Endothelial cell of umbilical vein (primary cell): Measurements from ENCODE around the gene ADCYAP1R1. TPM values are rescaled to one million over a fixed set of nuclear protein-coding genes. Genes with fewer than 3 reads are reported as not detected.

ENCODE experiments used
- BruUV-seq: library from RNA; stranded (reverse); fragments of 400-500 nt; replicated peaks from 2 replicates; lab custom pipeline; 2021; lab: Mats Ljungman, UMichigan
- CTCF ChIA-PET: fragments of 300-600, 350-600 bp; sonication (Branson Sonifier 250); formaldehyde crosslinking; loops from one replicate; lab custom pipeline; 2021; ENCODE audit warnings: antibody characterized with exemption, inconsistent platforms; lab: Charles Lee
- POLR2A ChIA-PET: fragments of 300-600, 350-600 bp; sonication (Branson Sonifier 250); formaldehyde crosslinking; loops from one replicate; lab custom pipeline; 2021; ENCODE audit warnings: antibody characterized with exemption, inconsistent platforms; lab: Charles Lee
- DNase-seq: peaks from one replicate; pipeline ENCODE4 v3.0.0-alpha.2; 2011; ENCODE audit warnings: low read depth, low spot score
- FAIRE-seq: peaks from 2 replicates; lab custom pipeline; 2011; peaks lifted over from hg19 to GRCh38; lab: Jason Lieb, UNC
- H2AFZ ChIP-seq: 2 replicates; pipeline ENCODE4 v1.6.0; 2012; ENCODE audit warnings: low read depth, low read length, control low read depth, inconsistent platforms
- H3K27ac ChIP-seq: 2 replicates; pipeline ENCODE4 v1.5.1; 2011; ENCODE audit warnings: low read depth, mild to moderate bottlenecking, control low read depth, low read length, moderate library complexity; ENCODE audit not compliant: insufficient read depth
- H3K27me3 ChIP-seq, 2 experiments: 2 replicates each; pipeline versions ENCODE4 v1.6.0 to v1.6.1; 2011; ENCODE audit warnings: low read length in 2 of 2, mixed read lengths in 1 of 2; ENCODE audit not compliant: control insufficient read depth in 2 of 2, insufficient read depth in 2 of 2
- H3K36me3 ChIP-seq, 2 experiments: 2 replicates in 1 of 2; 3 replicates in 1 of 2; pipeline ENCODE4 v1.5.1; 2011; ENCODE audit warnings: low read length in 2 of 2, mild to moderate bottlenecking in 1 of 2, moderate library complexity in 1 of 2; ENCODE audit not compliant: control insufficient read depth in 2 of 2, insufficient read depth in 2 of 2; ENCODE audit errors: extremely low read depth in 1 of 2
- H3K4me1 ChIP-seq: 3 replicates; pipeline ENCODE4 v1.5.1; 2011; ENCODE audit warnings: mild to moderate bottlenecking, low read length; ENCODE audit not compliant: control insufficient read depth, insufficient read depth; ENCODE audit errors: extremely low read depth
- H3K4me2 ChIP-seq: 2 replicates; pipeline ENCODE4 v1.6.1; 2011; ENCODE audit warnings: low read length, control low read depth, mixed read lengths; ENCODE audit not compliant: insufficient read depth
- H3K4me3 ChIP-seq, 3 experiments: fragments of 200-600 bp in 1 of 3; sonication (generic), shearing (Covaris generic) in 1 of 3; replicated peaks in 1 of 3; 2 replicates each; pipeline ENCODE4 v1.5.1; 2011 to 2016; ENCODE audit warnings: control low read depth in 3 of 3, low read length in 3 of 3, mild to moderate bottlenecking in 2 of 3, inconsistent platforms in 1 of 3, low read depth in 1 of 3, moderate library complexity in 1 of 3; ENCODE audit not compliant: insufficient read depth in 1 of 3
- H3K79me2 ChIP-seq: 2 replicates; pipeline ENCODE4 v1.6.0; 2012; ENCODE audit warnings: low read length, inconsistent platforms; ENCODE audit not compliant: control insufficient read depth, insufficient read depth
- H3K9ac ChIP-seq: replicated peaks from 2 replicates; pipeline ENCODE3; 2011; ENCODE audit warnings: low read length, control low read depth; ENCODE audit not compliant: insufficient read depth; ENCODE audit errors: extremely low read depth
- H3K9me1 ChIP-seq: replicated peaks from 3 replicates; pipeline ENCODE4 v1.6.0; 2011; ENCODE audit warnings: mild to moderate bottlenecking, low read length; ENCODE audit not compliant: control insufficient read depth, insufficient read depth; ENCODE audit errors: extremely low read depth
- H3K9me3 ChIP-seq: replicated peaks from 2 replicates; pipeline ENCODE4 v1.5.1; 2012; ENCODE audit warnings: low read length, inconsistent platforms; ENCODE audit not compliant: control insufficient read depth, insufficient read depth
- H4K20me1 ChIP-seq: replicated peaks from 2 replicates; pipeline ENCODE3; 2011; ENCODE audit warnings: mild to moderate bottlenecking, low read length; ENCODE audit not compliant: control insufficient read depth, insufficient read depth; ENCODE audit errors: extremely low read depth
- CTCF ChIP-seq, 2 donors: IDR thresholded peaks; 1 replicate in 1 of 2; 2 replicates in 1 of 2; pipeline ENCODE4 v1.5.1; 2011; ENCODE audit warnings: low read length in 2 of 2, mild to moderate bottlenecking in 2 of 2, moderate library complexity in 2 of 2, control low read depth in 1 of 2, inconsistent platforms in 1 of 2, low read depth in 1 of 2; ENCODE audit not compliant: insufficient read depth in 1 of 2; ENCODE audit errors: extremely low read depth in 1 of 2
- EZH2 ChIP-seq: IDR thresholded peaks from 2 replicates; pipeline ENCODE4 v1.6.1; 2012; ENCODE audit warnings: borderline replicate concordance, low read depth, mild to moderate bottlenecking, moderate library complexity, low read length, inconsistent platforms; ENCODE audit not compliant: severe bottlenecking
- GATA2 ChIP-seq: IDR thresholded peaks from 2 replicates; pipeline ENCODE4 v1.7.0; 2011; ENCODE audit warnings: low read depth, mild to moderate bottlenecking, moderate library complexity, mixed read lengths, low read length; ENCODE audit not compliant: insufficient read length, insufficient read depth
- JUN ChIP-seq: IDR thresholded peaks from 2 replicates; pipeline ENCODE4 v1.6.1; 2011; ENCODE audit warnings: borderline replicate concordance, low read depth; ENCODE audit not compliant: insufficient read length, insufficient read depth
- POLR2A ChIP-seq: IDR thresholded peaks from 2 replicates; pipeline ENCODE4 v1.6.1; 2012; ENCODE audit warnings: low read depth, mild to moderate bottlenecking, control low read depth, low read length
- POLR2AphosphoS5 ChIP-seq: IDR thresholded peaks from 2 replicates; pipeline ENCODE4 v1.6.1; 2012; ENCODE audit warnings: low read depth, mild to moderate bottlenecking, control low read depth, low read length, moderate library complexity; ENCODE audit not compliant: insufficient read depth
- dilution Hi-C: fragments of 300-500 bp; cut with MboI; formaldehyde crosslinking; loops from one replicate; pipeline ENCODE4 v1.15.0; 2019; ENCODE audit warnings: low sequenced_read_pairs; ENCODE audit not compliant: extremely low pct_ligation_motif_present
- intact Hi-C: fragments of 100-400 bp; cut with micrococcal nuclease; formaldehyde crosslinking; loops from one replicate; pipeline ENCODE4 v1.10.0; 2022
- polyA plus RNA-seq, 4 experiments: library from polyadenylated mRNA; depleted of rRNA in 3 of 4; stranded (reverse) in 3 of 4; unstranded in 1 of 4; fragments of >200 nt; gene quantifications; 2 replicates each; pipeline versions ENCODE4 v1.2.1 to v1.2.3, GENCODE V29; 2011 to 2012; ENCODE audit warnings: missing spikeins in 1 of 4
- total RNA-seq: library from RNA; stranded (reverse); gene quantifications from 2 replicates; pipeline ENCODE4 v1.2.3, GENCODE V29; 2021

Gene ADCYAP1R1
- total and polyA plus RNA-seq, 2 donors (not counting 3 experiments of a cell fraction or from before 2014, with no cell fraction given): 0.04 TPM; not detected in 1

- H3K27me3 ChIP-seq: no peaks in the 10 kb centered on the region
- H3K9ac ChIP-seq: no peak overlapping the region
- ChIA-PET CTCF (interaction anchor here (1.6 kb wide), 1 partner anchor 53 kb away, joined by 6 read pairs; no protein-coding TSS in a partner anchor), POLR2A (no interaction called here)
- H3K9me3 ChIP-seq: no peaks in the 10 kb centered on the region
- H2AFZ ChIP-seq: no peak overlapping the region
- TF ChIP-seq POLR2AphosphoS5: no peak
- TF ChIP-seq GATA2: no peak
- no peak for TF ChIP-seq EZH2
- TF ChIP-seq POLR2A: no peak
- TF ChIP-seq CTCF (IDR thresholded peaks at IDR 0.05; ENCODE audit: extremely low read depth in 1 of 2, insufficient read depth in 1 of 2, low read depth in 1 of 2, low read length in 2 of 2): no peak
- no peak for TF ChIP-seq JUN
- dilution Hi-C loops (no loop called here), intact Hi-C loops (no loop called here)
- no TSS peak for BruUV-seq
- no peaks in the 10 kb centered on the region for H3K9me1 ChIP-seq
- H3K4me1 ChIP-seq: peaks cover 12% of the 10 kb centered on the region
- no peak overlapping the region for H3K4me3 ChIP-seq
- H3K4me2 ChIP-seq: no peak overlapping the region
- no peaks in the 10 kb centered on the region for H3K36me3 ChIP-seq
- FAIRE-seq (no peak), DNase-seq (no peak)
- no peaks in the 10 kb centered on the region for H4K20me1 ChIP-seq
- H3K27ac ChIP-seq: no peak overlapping the region
- H3K79me2 ChIP-seq: no peaks in the 10 kb centered on the region
These were observed 17.9 kb downstream of the ADCYAP1R1 start for GRCh38 chr7:31069860-31070555.
